ENCODE measurements around the gene IFITM10. TPM values are rescaled to one million over a fixed set of nuclear protein-coding genes. Genes with fewer than 3 reads are reported as not detected.

Gene IFITM10
- total RNA-seq, 1 donor from 2014 or later = 0.64 TPM

DNA sequence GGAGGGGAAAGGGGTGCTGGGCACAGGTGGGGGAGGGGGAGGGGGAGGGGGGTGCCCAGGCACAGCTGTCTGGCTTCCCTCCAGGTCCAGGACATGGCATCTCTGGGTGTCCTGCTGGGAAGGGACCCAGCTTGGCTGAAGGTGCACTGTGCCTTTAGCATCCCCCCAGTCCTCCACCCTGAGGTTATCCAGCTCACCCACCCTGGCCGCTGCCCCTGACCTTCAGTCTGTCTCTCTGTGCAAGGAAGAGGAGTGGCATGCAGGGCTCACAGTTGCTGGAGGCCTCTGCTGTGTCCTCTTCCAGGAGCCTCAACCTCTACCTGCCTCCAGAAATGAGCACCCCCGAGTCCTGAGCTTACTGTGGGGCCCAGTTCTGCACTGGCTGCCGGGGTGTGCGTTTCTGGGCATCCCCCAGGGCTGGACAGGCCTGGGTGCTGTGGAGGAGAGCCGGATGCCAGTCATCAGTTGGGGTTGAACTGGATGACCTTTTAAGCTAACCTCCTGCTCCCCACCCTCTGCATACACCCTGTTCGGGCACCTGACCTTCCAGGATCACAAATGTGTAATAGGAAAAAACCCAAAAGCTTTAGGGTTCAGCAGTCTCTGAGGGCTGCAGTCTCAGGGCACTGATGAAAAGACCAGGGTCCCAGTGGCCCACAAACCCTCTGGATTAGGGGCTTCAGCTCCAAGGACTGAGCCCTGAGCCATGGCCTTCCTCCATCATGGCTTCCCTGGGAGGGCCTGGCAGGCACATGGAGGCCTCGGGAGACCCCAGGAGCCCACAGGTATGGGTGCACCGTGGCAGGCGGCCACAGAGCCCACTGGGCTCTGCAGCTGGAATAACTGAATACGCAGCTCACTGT, 23.0 kb upstream of the IFITM10 start:
- Mint-ChIP-seq H3K36me3 (ENCODE audit: low read depth, unreplicated experiment) (no peaks in the 10 kb centered on the region), H3K9me3 (ENCODE audit: unreplicated experiment) (no peaks in the 10 kb centered on the region), H3K27ac (ENCODE audit: unreplicated experiment) (no peak overlapping the region), H3K27me3 (ENCODE audit: unreplicated experiment) (peaks cover 16% of the 10 kb centered on the region), H3K4me1 (ENCODE audit: unreplicated experiment) (peaks cover 5% of the 10 kb centered on the region), H3K4me3 (ENCODE audit: unreplicated experiment) (no peak overlapping the region)
- TF ChIP-seq, protein P1, sequence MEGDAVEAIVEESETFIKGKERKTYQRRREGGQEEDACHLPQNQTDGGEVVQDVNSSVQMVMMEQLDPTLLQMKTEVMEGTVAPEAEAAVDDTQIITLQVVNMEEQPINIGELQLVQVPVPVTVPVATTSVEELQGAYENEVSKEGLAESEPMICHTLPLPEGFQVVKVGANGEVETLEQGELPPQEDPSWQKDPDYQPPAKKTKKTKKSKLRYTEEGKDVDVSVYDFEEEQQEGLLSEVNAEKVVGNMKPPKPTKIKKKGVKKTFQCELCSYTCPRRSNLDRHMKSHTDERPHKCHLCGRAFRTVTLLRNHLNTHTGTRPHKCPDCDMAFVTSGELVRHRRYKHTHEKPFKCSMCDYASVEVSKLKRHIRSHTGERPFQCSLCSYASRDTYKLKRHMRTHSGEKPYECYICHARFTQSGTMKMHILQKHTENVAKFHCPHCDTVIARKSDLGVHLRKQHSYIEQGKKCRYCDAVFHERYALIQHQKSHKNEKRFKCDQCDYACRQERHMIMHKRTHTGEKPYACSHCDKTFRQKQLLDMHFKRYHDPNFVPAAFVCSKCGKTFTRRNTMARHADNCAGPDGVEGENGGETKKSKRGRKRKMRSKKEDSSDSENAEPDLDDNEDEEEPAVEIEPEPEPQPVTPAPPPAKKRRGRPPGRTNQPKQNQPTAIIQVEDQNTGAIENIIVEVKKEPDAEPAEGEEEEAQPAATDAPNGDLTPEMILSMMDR (IDR thresholded peaks at IDR 0.05; ENCODE audit: unreplicated experiment) = no peak
- DNase-seq (ENCODE audit: low spot score) = no peak

DNA sequence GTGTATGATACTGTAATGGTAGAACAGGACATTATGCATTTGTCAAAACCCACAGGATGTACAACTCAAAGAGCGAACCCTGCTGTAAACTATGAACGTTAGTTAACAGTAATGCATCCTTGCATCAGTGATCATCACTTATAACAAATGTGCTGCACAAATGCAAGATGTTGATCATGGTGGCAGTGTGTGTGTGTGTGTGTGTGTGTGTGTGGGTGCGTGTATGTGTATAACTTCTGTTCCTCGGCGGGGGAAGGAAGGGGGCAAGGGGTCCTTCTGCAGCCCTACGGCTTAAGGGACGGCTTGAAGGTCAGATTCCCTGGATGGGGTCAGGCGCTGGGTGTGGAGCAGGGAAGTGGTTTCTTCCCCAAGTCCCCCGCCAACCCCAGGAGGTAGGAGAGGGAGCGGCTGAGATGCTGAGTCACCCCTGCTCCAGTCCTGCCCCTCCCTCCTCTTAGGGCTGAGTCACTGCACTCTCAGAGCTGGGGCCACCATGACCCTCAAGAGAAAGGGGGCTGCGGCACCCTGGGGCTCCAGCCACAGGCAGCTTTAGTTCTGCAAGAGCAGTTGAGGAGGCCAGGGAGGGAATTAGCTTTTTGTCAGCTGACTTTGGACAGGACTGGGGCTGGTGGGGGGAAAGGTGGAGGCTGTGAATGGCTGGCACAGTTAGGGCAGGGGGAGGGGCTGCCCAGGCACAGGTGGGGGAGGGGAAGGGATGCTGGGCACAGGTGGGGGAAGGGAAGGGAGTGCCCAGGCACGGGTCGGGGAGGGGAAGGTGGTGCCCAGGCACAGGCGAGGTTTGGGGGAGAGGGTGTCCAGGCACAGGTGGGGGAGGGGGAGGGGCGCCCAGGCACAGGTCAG, 22.1 kb upstream of the IFITM10 start:
- Mint-ChIP-seq H3K36me3 (ENCODE audit: low read depth, unreplicated experiment) (no peaks in the 10 kb centered on the region), H3K27ac (ENCODE audit: unreplicated experiment) (no peak overlapping the region), H3K4me3 (ENCODE audit: unreplicated experiment) (no peak overlapping the region), H3K27me3 (ENCODE audit: unreplicated experiment) (peaks cover 16% of the 10 kb centered on the region), H3K9me3 (ENCODE audit: unreplicated experiment) (no peaks in the 10 kb centered on the region), H3K4me1 (ENCODE audit: unreplicated experiment) (peaks cover 5% of the 10 kb centered on the region)
- DNase-seq (ENCODE audit: low spot score) = no peak
- TF ChIP-seq, protein P1 (IDR thresholded peaks at IDR 0.05; ENCODE audit: unreplicated experiment) = no peak

DNA sequence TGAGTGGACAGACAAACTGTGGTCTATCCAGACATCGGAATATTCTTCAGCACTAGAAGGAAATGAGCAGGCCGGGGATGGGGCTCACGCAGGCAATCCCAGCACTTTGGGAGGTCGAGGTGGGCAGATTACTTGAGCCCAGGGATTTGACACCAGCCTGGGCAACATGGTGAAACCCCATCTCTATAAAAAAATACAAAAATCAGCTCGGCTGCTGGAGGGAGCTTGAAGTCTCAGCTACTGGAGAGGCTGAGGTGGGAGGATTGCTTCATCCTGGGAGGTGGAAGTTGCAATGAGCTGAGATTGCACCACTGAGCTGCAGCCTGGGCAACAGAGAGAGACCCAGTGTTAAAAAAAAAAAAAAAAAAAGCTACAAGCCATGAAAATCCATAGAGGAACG, 21.3 kb upstream of the IFITM10 start:
- Mint-ChIP-seq H3K36me3 (ENCODE audit: low read depth, unreplicated experiment) (no peaks in the 10 kb centered on the region), H3K27ac (ENCODE audit: unreplicated experiment) (no peak overlapping the region), H3K27me3 (ENCODE audit: unreplicated experiment) (peaks cover 15% of the 10 kb centered on the region), H3K4me1 (ENCODE audit: unreplicated experiment) (peaks cover 5% of the 10 kb centered on the region), H3K4me3 (ENCODE audit: unreplicated experiment) (no peak overlapping the region), H3K9me3 (ENCODE audit: unreplicated experiment) (no peaks in the 10 kb centered on the region)
- TF ChIP-seq, protein P1 (IDR thresholded peaks at IDR 0.05; ENCODE audit: unreplicated experiment) = no peak
- DNase-seq (ENCODE audit: low spot score) = no peak

DNA sequence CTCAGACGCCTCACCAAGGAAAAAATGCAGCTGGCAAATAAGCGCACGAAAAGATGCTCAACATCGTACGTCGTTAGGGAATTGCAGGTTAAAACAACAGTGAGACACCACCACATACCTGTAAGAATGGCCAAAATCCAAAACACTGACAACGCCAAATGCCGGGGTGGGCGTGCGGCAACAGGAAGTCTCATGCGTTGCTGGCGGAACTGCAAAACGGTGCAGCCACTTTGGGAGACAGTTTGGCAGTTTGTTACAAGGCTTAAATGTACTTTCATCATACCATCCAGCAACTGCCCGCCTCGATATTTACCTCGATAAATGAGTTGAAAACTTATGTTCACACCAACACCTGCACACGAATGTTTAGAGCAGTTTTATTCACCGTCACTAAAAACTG, 20.9 kb upstream of the IFITM10 start:
- H3K27me3 Mint-ChIP-seq (ENCODE audit: unreplicated experiment) = peaks cover 13% of the 10 kb centered on the region
- TF ChIP-seq, protein P1 (IDR thresholded peaks at IDR 0.05; ENCODE audit: unreplicated experiment) = no peak
- no peaks in the 10 kb centered on the region for H3K36me3 Mint-ChIP-seq (ENCODE audit: low read depth, unreplicated experiment)
- peaks cover 5% of the 10 kb centered on the region for H3K4me1 Mint-ChIP-seq (ENCODE audit: unreplicated experiment)
- no peak for DNase-seq (ENCODE audit: low spot score)
- no peaks in the 10 kb centered on the region for H3K9me3 Mint-ChIP-seq (ENCODE audit: unreplicated experiment)
- no peak overlapping the region for H3K27ac Mint-ChIP-seq (ENCODE audit: unreplicated experiment)
- no peak overlapping the region for H3K4me3 Mint-ChIP-seq (ENCODE audit: unreplicated experiment)
